ENCODE data around the gene LMOD1. TPM values are rescaled to one million over a fixed set of nuclear protein-coding genes. Genes with fewer than 3 reads are reported as not detected.

Gene LMOD1
- polyA plus RNA-seq, 1 experiment, result 41.1 TPM

- CTCF ChIA-PET, result no interaction called here
- TF ChIP-seq, protein P1, sequence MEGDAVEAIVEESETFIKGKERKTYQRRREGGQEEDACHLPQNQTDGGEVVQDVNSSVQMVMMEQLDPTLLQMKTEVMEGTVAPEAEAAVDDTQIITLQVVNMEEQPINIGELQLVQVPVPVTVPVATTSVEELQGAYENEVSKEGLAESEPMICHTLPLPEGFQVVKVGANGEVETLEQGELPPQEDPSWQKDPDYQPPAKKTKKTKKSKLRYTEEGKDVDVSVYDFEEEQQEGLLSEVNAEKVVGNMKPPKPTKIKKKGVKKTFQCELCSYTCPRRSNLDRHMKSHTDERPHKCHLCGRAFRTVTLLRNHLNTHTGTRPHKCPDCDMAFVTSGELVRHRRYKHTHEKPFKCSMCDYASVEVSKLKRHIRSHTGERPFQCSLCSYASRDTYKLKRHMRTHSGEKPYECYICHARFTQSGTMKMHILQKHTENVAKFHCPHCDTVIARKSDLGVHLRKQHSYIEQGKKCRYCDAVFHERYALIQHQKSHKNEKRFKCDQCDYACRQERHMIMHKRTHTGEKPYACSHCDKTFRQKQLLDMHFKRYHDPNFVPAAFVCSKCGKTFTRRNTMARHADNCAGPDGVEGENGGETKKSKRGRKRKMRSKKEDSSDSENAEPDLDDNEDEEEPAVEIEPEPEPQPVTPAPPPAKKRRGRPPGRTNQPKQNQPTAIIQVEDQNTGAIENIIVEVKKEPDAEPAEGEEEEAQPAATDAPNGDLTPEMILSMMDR (IDR thresholded peaks at IDR 0.05; ENCODE audit: low read depth, low read length), result no peak
- no peak overlapping the region for H3K27ac ChIP-seq (ENCODE audit: low read depth, low read length)
- H3K27me3 ChIP-seq (ENCODE audit: control insufficient read depth, insufficient read depth, low read length), result no peaks in the 10 kb centered on the region
- DNase-seq (ENCODE audit: low read depth, low spot score), result no peak
- H3K9me3 ChIP-seq (ENCODE audit: control insufficient read depth, insufficient read depth, low read length), result no peaks in the 10 kb centered on the region
- no peak overlapping the region for H3K4me3 ChIP-seq (ENCODE audit: low read depth, low read length)
- POLR2A ChIA-PET, result no interaction called here
These were observed 21.1 kb downstream of the LMOD1 start for GRCh38 chr1:201925301-201925567.

- POLR2A ChIA-PET, result no interaction called here
These were observed 24.3 kb downstream of the LMOD1 start for GRCh38 chr1:201921952-201922558.

GRCh38 chr1:201918343-201918742 lies 28.0 kb downstream of the LMOD1 start:
- no peak for DNase-seq (ENCODE audit: low read depth, low spot score)
- Histone ChIP-seq H3K9me3 (ENCODE audit: control insufficient read depth, insufficient read depth, low read length) (no peaks in the 10 kb centered on the region), H3K27ac (ENCODE audit: low read depth, low read length) (peak overlapping the region; percentile 93), H3K27me3 (ENCODE audit: control insufficient read depth, insufficient read depth, low read length) (no peaks in the 10 kb centered on the region), H3K4me3 (ENCODE audit: low read depth, low read length) (no peak overlapping the region)
- TF ChIP-seq, protein P1 (IDR thresholded peaks at IDR 0.05; ENCODE audit: low read depth, low read length), result no peak
- POLR2A ChIA-PET, result interaction anchor here (2.8 kb wide), 1 partner anchor 14 kb away, joined by 22 read pairs; no protein-coding TSS in a partner anchor
- CTCF ChIA-PET, result interaction anchor here (1.5 kb wide), 1 partner anchor 23 kb away, joined by 6 read pairs; no protein-coding TSS in a partner anchor

More at GRCh38 chr1:201921952-201922558, 24.3 kb downstream of the LMOD1 start:
- no peaks in the 10 kb centered on the region for H3K27me3 ChIP-seq (ENCODE audit: control insufficient read depth, insufficient read depth, low read length)
- TF ChIP-seq, protein P1 (IDR thresholded peaks at IDR 0.05; ENCODE audit: low read depth, low read length), result no peak
- no peak for DNase-seq (ENCODE audit: low read depth, low spot score)
- CTCF ChIA-PET, result no interaction called here
- no peak overlapping the region for H3K4me3 ChIP-seq (ENCODE audit: low read depth, low read length)
- no peak overlapping the region for H3K27ac ChIP-seq (ENCODE audit: low read depth, low read length)
- H3K9me3 ChIP-seq (ENCODE audit: control insufficient read depth, insufficient read depth, low read length), result no peaks in the 10 kb centered on the region

GRCh38 chr1:201917362-201918033 lies 28.9 kb downstream of the LMOD1 start:
- Histone ChIP-seq H3K4me3 (ENCODE audit: low read depth, low read length) (no peak overlapping the region), H3K27ac (ENCODE audit: low read depth, low read length) (peak overlapping the region; percentile 93), H3K9me3 (ENCODE audit: control insufficient read depth, insufficient read depth, low read length) (no peaks in the 10 kb centered on the region; the same call in 1 of the 2 replicates), H3K27me3 (ENCODE audit: control insufficient read depth, insufficient read depth, low read length) (no peaks in the 10 kb centered on the region)
- TF ChIP-seq, protein P1 (IDR thresholded peaks at IDR 0.05; ENCODE audit: low read depth, low read length), result no peak
- DNase-seq (ENCODE audit: low read depth, low spot score), result peak; percentile 73
- CTCF ChIA-PET, result interaction anchor here (1.5 kb wide), 1 partner anchor 22 kb away, joined by 6 read pairs; no protein-coding TSS in a partner anchor
- POLR2A ChIA-PET, result interaction anchor here (0.7 to 2.8 kb wide), 9 partner anchors 9 to 65 kb away, joined by 3 to 22 read pairs (median 4); partner anchors contain the start of genes LMOD1, RNPEP and TIMM17A

All from AG04450 (cell line).